ENCODE measurements around the gene TBC1D14.

DNA sequence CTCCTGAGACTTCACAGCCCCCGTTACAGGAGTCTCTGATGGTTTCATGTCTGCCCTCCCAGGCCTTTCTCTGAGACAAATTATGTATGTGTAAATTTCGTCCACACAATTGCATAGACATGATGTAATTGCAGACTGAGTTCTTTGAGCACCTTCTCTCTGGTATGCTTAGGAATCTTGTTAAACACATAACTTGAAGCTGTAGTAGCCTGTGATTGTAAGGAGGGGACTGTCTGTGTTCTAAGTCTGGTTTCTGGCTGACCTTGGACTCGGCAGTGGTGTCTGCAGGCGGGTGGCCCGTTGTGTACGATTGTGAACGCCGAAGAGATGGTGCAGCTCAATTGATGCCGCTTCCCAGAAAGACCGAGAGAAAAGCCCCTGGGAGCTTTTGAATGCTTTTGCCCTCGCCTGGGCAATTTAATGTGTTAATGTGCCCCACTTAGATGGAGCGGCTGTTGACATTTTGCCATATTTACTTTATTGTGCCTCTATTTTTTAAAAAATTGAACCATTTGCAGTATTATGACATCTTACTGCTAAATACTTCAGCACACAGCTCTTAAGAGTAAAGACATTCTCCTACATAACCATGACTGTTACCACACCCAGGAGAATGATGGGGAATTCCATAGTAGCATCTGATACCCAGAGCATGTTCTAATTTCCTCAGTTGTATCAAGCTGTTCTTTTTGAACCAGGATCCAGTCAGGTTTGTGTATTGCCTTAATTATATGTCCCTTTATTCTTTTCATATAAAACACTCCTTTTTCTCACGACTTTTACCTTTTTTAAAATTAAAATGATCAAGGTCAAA is 75.2 kb downstream of the TBC1D14 start:
- no peak for TF ChIP-seq CTCF (conservative IDR thresholded peaks at IDR 0.05; ENCODE audit: low read depth, low read length)
- no peak for TF ChIP-seq POLR2A (IDR thresholded peaks at IDR 0.05; ENCODE audit: low read depth, low read length)
- TF ChIP-seq RCOR1 (IDR thresholded peaks at IDR 0.05; ENCODE audit: insufficient replicate concordance, low read length), result no peak
- TF ChIP-seq MXI1 (IDR thresholded peaks at IDR 0.05; ENCODE audit: borderline replicate concordance, low read depth, low read length), result no peak
- TF ChIP-seq MAFK (IDR thresholded peaks at IDR 0.05; ENCODE audit: low read depth, low read length), result no peak
- no peak for TF ChIP-seq BHLHE40 (IDR thresholded peaks at IDR 0.05; ENCODE audit: low read depth, low read length)
- TF ChIP-seq MAZ (IDR thresholded peaks at IDR 0.05; ENCODE audit: borderline replicate concordance, low read depth, low read length), result no peak
- no peak for TF ChIP-seq RAD21 (IDR thresholded peaks at IDR 0.05; ENCODE audit: low read length)
